ENCODE measurements around the gene TRAF3.

GRCh38 chr14:102918438-102918837, 141.2 kb downstream of the TRAF3 start:
- TF ChIP-seq CTCF (conservative IDR thresholded peaks at IDR 0.05 in 1 of 2, IDR thresholded peaks at IDR 0.05 in 1 of 2; ENCODE audit: extremely low read depth in 1 of 2, insufficient read depth in 1 of 2, low read depth in 1 of 2, low read length in 2 of 2) (no peak), EZH2 (IDR thresholded peaks at IDR 0.05; ENCODE audit: borderline replicate concordance, low read length) (no peak)
